CD14-positive monocyte (primary cell): ENCODE data around the gene FOS. TPM values are rescaled to one million over a fixed set of nuclear protein-coding genes. Genes with fewer than 3 reads are reported as not detected.

Experiments used
- DNase-seq, 3 donors: peaks; one replicate each; pipeline ENCODE4 v3.0.0-alpha.2; 2011 to 2022
- H2AFZ ChIP-seq: 2 replicates; pipeline ENCODE4 v1.6.0; 2012; ENCODE audit warnings: mild to moderate bottlenecking, low read depth, low read length, inconsistent platforms; ENCODE audit not compliant: insufficient read depth, poor library complexity, severe bottlenecking
- H3K27ac ChIP-seq, 2 donors: 1 replicate in 1 of 2; 2 replicates in 1 of 2; pipeline ENCODE4 v1.5.1; 2012 to 2013; ENCODE audit warnings: low read length in 2 of 2, control low read depth in 1 of 2, inconsistent platforms in 1 of 2, low read depth in 1 of 2, mild to moderate bottlenecking in 1 of 2
- H3K27me3 ChIP-seq, 2 donors: one replicate each; pipeline versions ENCODE4 v1.6.0 to v1.6.1; 2011 to 2013; ENCODE audit warnings: low read length in 2 of 2; ENCODE audit not compliant: control insufficient read depth in 2 of 2, insufficient read depth in 2 of 2
- H3K36me3 ChIP-seq, 2 donors: replicated peaks in 1 of 2; 1 replicate in 1 of 2; 2 replicates in 1 of 2; pipeline versions ENCODE4 v1.5.1 to v1.6.1; 2012 to 2013; ENCODE audit warnings: low read length in 2 of 2, control low read depth in 1 of 2, inconsistent platforms in 1 of 2, mild to moderate bottlenecking in 1 of 2; ENCODE audit not compliant: insufficient read depth in 2 of 2, control insufficient read depth in 1 of 2
- H3K4me1 ChIP-seq, 2 donors: 1 replicate in 1 of 2; 2 replicates in 1 of 2; pipeline versions ENCODE4 v1.5.1 to v1.6.1; 2012 to 2013; ENCODE audit warnings: low read length in 2 of 2, control low read depth in 1 of 2, inconsistent platforms in 1 of 2, mild to moderate bottlenecking in 1 of 2, moderate library complexity in 1 of 2; ENCODE audit not compliant: insufficient read depth in 2 of 2, control insufficient read depth in 1 of 2
- H3K4me2 ChIP-seq: replicated peaks from 2 replicates; pipeline ENCODE3; 2012; ENCODE audit warnings: low read length, moderate library complexity, mild to moderate bottlenecking; ENCODE audit not compliant: poor library complexity, severe bottlenecking; ENCODE audit errors: extremely low read depth
- H3K4me3 ChIP-seq, 3 experiments: fragments of 200-600 bp in 1 of 3; sonication (generic) in 1 of 3; replicated peaks in 1 of 3; 1 replicate in 2 of 3; 2 replicates in 1 of 3; pipeline ENCODE4 v1.5.1; 2011 to 2013; ENCODE audit warnings: low read length in 3 of 3, mild to moderate bottlenecking in 3 of 3, control low read depth in 2 of 3, low read depth in 2 of 3, inconsistent platforms in 1 of 3, moderate library complexity in 1 of 3
- H3K79me2 ChIP-seq: 2 replicates; pipeline ENCODE4 v1.6.0; 2012; ENCODE audit warnings: mild to moderate bottlenecking, control low read depth, inconsistent platforms, low read length, moderate library complexity; ENCODE audit not compliant: insufficient read depth
- H3K9ac ChIP-seq: 2 replicates; pipeline ENCODE4 v1.6.0; 2017; ENCODE audit warnings: low read length, mild to moderate bottlenecking; ENCODE audit not compliant: insufficient read depth, poor library complexity, severe bottlenecking
- H3K9me3 ChIP-seq, 2 donors: replicated peaks in 1 of 2; 1 replicate in 1 of 2; 2 replicates in 1 of 2; pipeline versions ENCODE4 v1.5.1 to v1.6.1; 2012 to 2013; ENCODE audit warnings: low read length in 2 of 2, control low read depth in 1 of 2; ENCODE audit not compliant: control insufficient read depth in 1 of 2, insufficient read depth in 1 of 2
- H4K20me1 ChIP-seq: 2 replicates; pipeline ENCODE4 v1.6.0; 2012; ENCODE audit warnings: mild to moderate bottlenecking, low read length, control low read depth, moderate library complexity; ENCODE audit not compliant: insufficient read depth
- H3K27ac Mint-ChIP-seq, 7 donors: one replicate each; pipeline ENCODE4 v1.8.0; 2020; ENCODE audit warnings: mild to moderate bottlenecking in 7 of 7, mixed read lengths in 7 of 7, moderate library complexity in 6 of 7, inconsistent platforms in 2 of 7
- H3K27me3 Mint-ChIP-seq, 3 donors: one replicate each; pipeline ENCODE4 v1.8.0; 2021 to 2022; ENCODE audit warnings: low read depth in 3 of 3, mild to moderate bottlenecking in 3 of 3, mixed read lengths in 3 of 3, moderate library complexity in 3 of 3, inconsistent platforms in 1 of 3
- H3K36me3 Mint-ChIP-seq, 2 donors: one replicate each; pipeline ENCODE4 v1.8.0; 2020; ENCODE audit warnings: mixed read lengths in 2 of 2, inconsistent platforms in 1 of 2, mild to moderate bottlenecking in 1 of 2
- H3K4me1 Mint-ChIP-seq: one replicate; pipeline ENCODE4 v1.8.0; 2020; ENCODE audit warnings: mild to moderate bottlenecking, mixed read lengths
- H3K4me3 Mint-ChIP-seq, 2 donors: one replicate each; pipeline ENCODE4 v1.8.0; 2020; ENCODE audit warnings: mild to moderate bottlenecking in 2 of 2, mixed read lengths in 2 of 2, moderate library complexity in 1 of 2
- H3K9me3 Mint-ChIP-seq, 7 donors: one replicate each; pipeline ENCODE4 v1.8.0; 2020 to 2022; ENCODE audit warnings: mixed read lengths in 7 of 7, mild to moderate bottlenecking in 6 of 7, moderate library complexity in 6 of 7, inconsistent platforms in 2 of 7
- CTCF ChIP-seq: fragments of 200-600 bp; IDR thresholded peaks from one replicate; pipeline ENCODE4 v1.8.0; 2022; ENCODE audit warnings: antibody characterized with exemption, mild to moderate bottlenecking
- WGBS: methylation state at CpG from one replicate; pipeline ENCODE4 v1.1.5; 2013; ENCODE audit warnings: missing lambda C conversion rate; ENCODE audit not compliant: insufficient coverage; 5-methylcytosine and 5-hydroxymethylcytosine counted together
- intact Hi-C, 2 donors: fragments of 100-400 bp; cut with micrococcal nuclease; formaldehyde crosslinking; loops; one replicate each; pipeline versions ENCODE4 v1.15.0 to v1.15.1; 2023
- polyA plus RNA-seq, 3 donors: library from polyadenylated mRNA; depleted of rRNA in 1 of 3; unstranded in 2 of 3; stranded (reverse) in 1 of 3; fragments of 300-500 nt in 2 of 3; fragments of >200 nt in 1 of 3; fragmentation: Illumina TruSeq in 2 of 3; gene quantifications; 1 replicate in 2 of 3; 2 replicates in 1 of 3; pipeline ENCODE4 v1.2.3, GENCODE V29; 2012 to 2021

The FOS gene
- polyA plus RNA-seq, 3 donors: 4,403 to 5,159 (median 4,841) TPM

DNA sequence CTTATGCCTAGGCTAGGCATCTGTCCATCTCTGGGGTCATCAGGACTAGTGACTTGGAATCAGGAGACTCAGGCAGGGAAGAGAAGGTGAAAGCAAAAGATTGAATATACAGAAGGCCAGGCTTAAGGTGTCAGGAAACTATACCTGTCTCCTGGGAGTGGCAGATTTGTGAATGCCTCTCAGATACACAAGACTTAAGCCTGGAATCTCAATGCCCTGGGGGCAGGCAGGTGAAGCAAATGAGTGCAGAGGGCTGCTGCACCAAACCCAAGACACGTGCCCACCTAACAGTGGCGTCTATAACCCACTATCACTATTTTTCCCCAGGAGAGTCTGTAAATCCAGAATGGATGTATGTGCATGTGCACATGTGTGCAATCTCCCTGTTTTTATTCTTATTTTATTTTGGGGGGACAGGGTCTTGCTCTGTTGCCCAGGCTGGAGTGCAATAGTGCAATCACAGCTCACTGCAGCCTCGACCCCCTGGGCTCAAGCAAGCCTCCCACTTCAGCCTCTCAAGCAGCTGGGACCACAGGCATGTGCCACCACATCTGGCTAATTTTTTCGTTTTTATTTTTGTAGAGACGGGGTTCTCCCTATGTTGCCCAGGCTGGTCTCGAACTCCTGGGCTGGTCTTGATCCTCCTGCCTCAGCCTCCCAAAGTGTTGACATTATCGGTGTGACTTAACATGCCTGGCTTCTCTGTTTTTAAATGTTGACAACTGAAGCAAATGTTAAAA lies 31.9 kb upstream of the FOS start:
- Histone ChIP-seq H3K36me3 (no peaks in the 10 kb centered on the region), H3K4me3 (no peak overlapping the region), H3K27me3 (no peaks in the 10 kb centered on the region), H3K27ac (no peak overlapping the region), H3K9ac (no peak overlapping the region), H3K9me3 (no peaks in the 10 kb centered on the region), H2AFZ (no peak overlapping the region), H3K4me2 (no peak overlapping the region), H4K20me1 (no peaks in the 10 kb centered on the region), H3K79me2 (no peaks in the 10 kb centered on the region), H3K4me1 (peaks cover 8 to 16% of the 10 kb centered on the region in 2 donors)
- H3K9me3 Mint-ChIP-seq: peaks cover 0 to 2% (median 0%) of the 10 kb centered on the region in 7 donors
- H3K27ac Mint-ChIP-seq: peak overlapping the region in 1 of 7 donors; percentile 33
- H3K27me3 Mint-ChIP-seq: peaks cover 0 to 3% (median 0%) of the 10 kb centered on the region in 3 donors
- no peak for TF ChIP-seq CTCF
- H3K4me1 Mint-ChIP-seq: peaks cover 24% of the 10 kb centered on the region
- DNase-seq: no peak
- WGBS: 100% methylated on average over 4 of the region's 7 CpGs
- H3K36me3 Mint-ChIP-seq: no peaks in the 10 kb centered on the region
- intact Hi-C loops: loop anchor here in 1 of 2 donors (5.0 kb wide), 1 partner anchor 39 kb away; no protein-coding TSS in a partner anchor
- no peak overlapping the region for H3K4me3 Mint-ChIP-seq

DNA sequence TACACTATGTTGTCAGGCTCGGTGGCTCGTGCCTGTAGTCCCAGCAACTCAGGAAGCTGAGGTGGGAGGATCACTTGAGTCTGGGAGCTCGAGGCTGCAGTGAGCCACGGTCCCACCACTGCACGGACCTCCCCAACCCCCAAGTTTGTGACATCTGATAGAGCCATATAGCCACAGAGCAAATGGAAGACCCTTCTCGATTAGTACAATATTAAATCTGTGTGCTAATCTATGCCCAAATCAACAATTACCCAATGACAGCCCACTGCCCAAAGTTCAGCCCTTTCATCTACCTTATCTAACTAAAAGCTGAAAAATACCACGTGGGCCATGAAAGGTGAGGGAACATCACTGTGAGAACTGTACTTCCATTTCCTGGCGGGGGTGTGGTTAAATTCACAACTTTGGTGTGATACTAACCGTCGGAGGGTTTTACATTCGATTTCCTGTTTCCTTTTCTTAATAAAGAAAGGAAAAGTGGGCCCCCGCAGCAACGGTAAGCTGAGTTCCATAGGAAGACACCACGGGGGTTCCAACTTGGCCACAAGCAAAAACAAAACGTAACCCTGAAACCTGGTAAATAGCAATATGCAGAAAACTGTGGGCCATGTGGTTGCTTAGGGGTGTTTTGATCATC lies 31.2 kb upstream of the FOS start:
- 8% methylated on average over 5 of the region's 15 CpGs for WGBS
- H3K27ac ChIP-seq: no peak overlapping the region
- no peaks in the 10 kb centered on the region for H4K20me1 ChIP-seq
- peaks cover 0 to 1% (median 0%) of the 10 kb centered on the region in 3 donors for H3K27me3 Mint-ChIP-seq
- peaks cover 8 to 16% of the 10 kb centered on the region in 2 donors for H3K4me1 ChIP-seq
- H3K9me3 Mint-ChIP-seq: peaks cover 0 to 2% (median 0%) of the 10 kb centered on the region in 7 donors
- H3K9ac ChIP-seq: no peak overlapping the region
- H2AFZ ChIP-seq: peak overlapping the region; percentile 52
- peak overlapping the region; percentile 43 for H3K4me2 ChIP-seq
- no peaks in the 10 kb centered on the region for H3K9me3 ChIP-seq
- H3K27me3 ChIP-seq: no peaks in the 10 kb centered on the region
- H3K36me3 Mint-ChIP-seq: no peaks in the 10 kb centered on the region
- H3K4me3 Mint-ChIP-seq: peak overlapping the region; percentile 49 to 61
- H3K36me3 ChIP-seq: no peaks in the 10 kb centered on the region
- no peak for DNase-seq
- no peaks in the 10 kb centered on the region for H3K79me2 ChIP-seq
- peak overlapping the region in 1 of 7 donors; percentile 33 for H3K27ac Mint-ChIP-seq
- no peak for TF ChIP-seq CTCF
- H3K4me3 ChIP-seq: peak overlapping the region in 1 of 3 experiments; percentile 23
- peaks cover 28% of the 10 kb centered on the region for H3K4me1 Mint-ChIP-seq
- intact Hi-C loops: loop anchor here in 1 of 2 donors (5.0 kb wide), 1 partner anchor 40 kb away; no protein-coding TSS in a partner anchor
